ENCODE data around the gene PAK2. TPM values are rescaled to one million over a fixed set of nuclear protein-coding genes. Genes with fewer than 3 reads are reported as not detected.
"Not testable (repeated sequence)": the region's sequence is repeated elsewhere in the genome, so short reads cannot be mapped to it uniquely, and the experiment has no call there.

Gene PAK2
- total and polyA plus RNA-seq, 9 of the 15 experiments (the other 6 are each of a cell fraction or from before 2014, with no cell fraction given): 13.2 to 72.4 (median 35.7) TPM

GRCh38 chr3:196741249-196741889 lies 1.7 kb downstream of the PAK2 start (continued):
- TF ChIP-seq ZBTB40 (IDR thresholded peaks at IDR 0.05): peak; percentile 75
- TF ChIP-seq ZBTB40 (CRISPR knock-in tag; IDR thresholded peaks at IDR 0.05): no peak
- TF ChIP-seq ZBTB8A (IDR thresholded peaks at IDR 0.05; ENCODE audit: partially characterized antibody): no peak

GRCh38 chr3:196743569-196743968 lies 3.9 kb downstream of the PAK2 start:
- POLR2A ChIA-PET: interaction anchor here (0.8 to 2.0 kb wide), 2 partner anchors 9 to 10 kb away, joined by 3 to 11 read pairs; no protein-coding TSS in a partner anchor
- BruUV-seq (replicated peaks); H2AFZ ChIP-seq (ENCODE audit: low read depth, low read length); CTCF ChIA-PET (ENCODE audit: low intra/inter-chr PET ratio); H4K20me1 ChIP-seq (replicated peaks; ENCODE audit: control insufficient read depth, insufficient read depth, low read length); H3K27me3 ChIP-seq (ENCODE audit: control insufficient read depth in 2 of 2, insufficient read depth in 2 of 2, low read length in 2 of 2); in situ Hi-C loops (cut with MboI); H3K9ac ChIP-seq (ENCODE audit: insufficient read depth in 1 of 2, low read depth in 2 of 2, low read length in 2 of 2); ATAC-seq; H3K4me2 ChIP-seq (ENCODE audit: insufficient read depth, low read length); FAIRE-seq; H3K4me3 ChIP-seq; intact Hi-C loops (cut with micrococcal nuclease); DNase-seq (ENCODE audit: extremely low read depth in 1 of 4, low spot score in 3 of 4); H3K9me1 ChIP-seq (ENCODE audit: control insufficient read depth, insufficient read depth, low read length); H3K9me3 ChIP-seq (replicated peaks; ENCODE audit: control insufficient read depth, insufficient read depth, low read depth, low read length); H3K4me1 ChIP-seq (replicated peaks in 1 of 2; ENCODE audit: control insufficient read depth in 2 of 2, insufficient read depth in 2 of 2, low read length in 2 of 2); H3K27ac ChIP-seq (ENCODE audit: extremely low read depth, low read depth, low read length): not testable (repeated sequence)
- Histone ChIP-seq H3K36me3 (ENCODE audit: control insufficient read depth, insufficient read depth, low read length) (peaks cover 24% of the 10 kb centered on the region; the same call in 2 of the 3 replicates), H3K79me2 (ENCODE audit: control insufficient read depth, insufficient read depth, low read length) (peaks cover 87% of the 10 kb centered on the region)
- WGBS (ENCODE audit: insufficient coverage, low coverage, missing lambda C conversion rate): 93% methylated on average over 10 of the region's 10 CpGs
